ES-I3 (cell line): ENCODE measurements around the gene FOXI3.

Experiments used
- H3K36me3 ChIP-seq: 2 replicates; pipeline ENCODE4 v1.6.1; 2013; ENCODE audit warnings: mild to moderate bottlenecking, low read length, control low read depth, moderate library complexity; ENCODE audit not compliant: insufficient read depth
- H3K4me1 ChIP-seq: 2 replicates; pipeline ENCODE4 v1.6.1; 2013; ENCODE audit warnings: mild to moderate bottlenecking, control low read depth, low read length; ENCODE audit not compliant: insufficient read depth
- H3K9ac ChIP-seq: 2 replicates; pipeline ENCODE4 v1.6.1; 2013; ENCODE audit warnings: low read depth, mild to moderate bottlenecking, low read length, moderate library complexity
- H3K9me3 ChIP-seq: 2 replicates; pipeline ENCODE4 v1.6.1; 2013; ENCODE audit warnings: mild to moderate bottlenecking, low read length, moderate library complexity; ENCODE audit not compliant: control insufficient read depth, insufficient read depth

The FOXI3 gene

DNA sequence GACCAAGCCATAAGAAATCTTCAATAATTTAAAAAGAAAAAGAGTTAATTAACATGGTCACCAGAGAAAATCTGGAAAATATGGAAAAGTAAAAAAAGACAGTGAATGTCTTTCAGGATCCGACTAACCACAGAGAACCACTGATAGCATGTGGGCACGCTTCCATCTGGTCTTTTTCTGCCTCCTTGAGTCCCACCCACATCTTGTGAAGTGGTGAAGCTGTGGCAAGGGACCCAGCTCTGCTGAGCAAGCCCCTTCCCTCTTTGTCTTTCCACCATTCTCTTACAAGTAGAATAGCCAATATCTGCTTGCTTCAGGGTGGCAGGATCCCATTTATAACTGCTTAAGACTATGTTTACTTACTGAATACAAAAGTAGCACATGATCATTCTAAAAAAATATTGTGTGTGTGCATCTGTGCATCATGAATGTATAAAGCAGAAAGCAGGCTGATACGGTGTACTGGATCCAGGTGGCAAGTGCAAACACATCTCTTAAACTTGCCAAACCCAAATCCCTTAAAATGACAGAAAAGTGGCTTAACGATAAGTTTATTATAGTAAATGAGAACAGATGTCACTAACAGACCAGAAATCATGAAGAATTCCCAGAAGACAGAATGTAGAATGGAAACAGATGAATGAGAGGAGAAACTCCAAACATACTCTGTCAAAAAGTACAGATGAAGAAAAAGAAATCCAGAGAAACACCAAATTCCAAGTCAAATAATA, 52.3 kb downstream of the FOXI3 start:
- peaks cover 8% of the 10 kb centered on the region for H3K4me1 ChIP-seq
- no peaks in the 10 kb centered on the region for H3K36me3 ChIP-seq
- no peak overlapping the region for H3K9ac ChIP-seq
- H3K9me3 ChIP-seq: no peaks in the 10 kb centered on the region

DNA sequence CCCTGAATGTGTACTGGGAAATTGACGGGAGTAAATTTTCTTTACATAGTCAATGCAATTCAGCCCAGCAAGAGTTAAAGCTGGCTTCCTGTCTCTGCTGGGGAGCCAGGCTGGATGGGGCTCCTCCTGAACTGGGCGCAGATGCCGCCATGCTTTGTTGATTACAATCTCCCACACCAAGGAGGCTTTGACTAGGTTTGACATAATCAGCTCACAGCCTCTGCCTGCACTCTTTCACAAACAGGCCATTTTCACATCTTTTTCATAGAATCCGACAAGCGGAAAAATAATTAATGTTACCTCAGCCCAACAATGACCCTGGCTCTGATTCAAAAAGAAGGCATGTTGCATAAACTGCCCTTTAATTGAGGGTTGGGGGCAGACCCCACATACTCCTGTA, 54.3 kb downstream of the FOXI3 start:
- Histone ChIP-seq H3K9ac (no peak overlapping the region), H3K4me1 (peaks cover 8% of the 10 kb centered on the region)

More for the DNA sequence above, 54.3 kb downstream of the FOXI3 start:
- Histone ChIP-seq H3K9me3 (no peaks in the 10 kb centered on the region), H3K36me3 (no peaks in the 10 kb centered on the region)
